Smooth muscle cell of the pulmonary artery (primary cell): ENCODE results near the gene DENND4C. TPM values are rescaled to one million over a fixed set of nuclear protein-coding genes. Genes with fewer than 3 reads are reported as not detected.

ENCODE experiments used
- total RNA-seq: library from RNA; depleted of rRNA; stranded (reverse); fragments of >200 nt; gene quantifications from 2 replicates; pipeline ENCODE4 v1.2.3, GENCODE V29; 2014

DENND4C gene
- total RNA-seq, result 44.4 and 64.9 TPM in 2 replicates

DNA sequence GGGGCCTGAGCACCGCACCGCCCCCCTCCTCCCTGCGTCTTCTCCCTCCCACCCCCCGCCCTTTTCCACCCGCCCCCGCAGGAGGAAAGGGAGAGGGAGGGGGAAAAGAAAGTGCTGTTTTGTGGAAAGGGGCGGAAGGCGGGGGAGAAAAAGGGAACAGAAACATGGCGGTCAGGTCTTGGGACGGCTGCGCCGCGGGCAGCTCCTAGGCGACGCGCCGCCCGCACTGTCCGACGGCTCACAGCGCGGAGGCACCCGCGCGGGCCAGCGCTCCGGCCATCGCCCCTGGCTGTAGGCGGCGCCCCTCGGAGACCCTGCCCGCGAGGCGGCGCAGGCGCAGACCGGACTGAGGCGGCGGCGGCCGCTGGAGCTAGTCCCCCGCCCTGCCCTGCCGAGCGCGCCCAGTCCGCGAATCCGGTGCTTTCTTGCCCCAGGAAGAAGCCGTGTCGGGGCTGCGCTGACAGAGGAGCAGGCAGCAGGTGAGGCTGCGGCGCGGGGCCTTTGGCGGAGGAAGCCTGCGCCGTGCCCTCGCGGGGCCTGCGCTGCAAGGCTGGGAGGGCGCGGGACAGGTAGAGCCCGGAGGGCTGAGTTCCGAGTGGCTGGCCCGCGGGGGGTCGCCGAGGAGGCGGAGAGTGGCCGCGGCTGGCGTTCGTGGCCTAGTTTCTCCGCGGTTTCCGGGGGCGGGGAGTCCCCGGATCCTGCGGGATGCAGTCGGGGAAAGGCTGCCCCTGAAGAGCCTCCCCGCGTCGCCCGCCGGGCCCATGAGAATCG lies at the start of gene DENND4C:
Gene DENND4C, plus strand, starts transcription at position 339 of the 771 bp plus-strand sequence. CDS start 45,482 bp downstream, outside the sequence.

DNA sequence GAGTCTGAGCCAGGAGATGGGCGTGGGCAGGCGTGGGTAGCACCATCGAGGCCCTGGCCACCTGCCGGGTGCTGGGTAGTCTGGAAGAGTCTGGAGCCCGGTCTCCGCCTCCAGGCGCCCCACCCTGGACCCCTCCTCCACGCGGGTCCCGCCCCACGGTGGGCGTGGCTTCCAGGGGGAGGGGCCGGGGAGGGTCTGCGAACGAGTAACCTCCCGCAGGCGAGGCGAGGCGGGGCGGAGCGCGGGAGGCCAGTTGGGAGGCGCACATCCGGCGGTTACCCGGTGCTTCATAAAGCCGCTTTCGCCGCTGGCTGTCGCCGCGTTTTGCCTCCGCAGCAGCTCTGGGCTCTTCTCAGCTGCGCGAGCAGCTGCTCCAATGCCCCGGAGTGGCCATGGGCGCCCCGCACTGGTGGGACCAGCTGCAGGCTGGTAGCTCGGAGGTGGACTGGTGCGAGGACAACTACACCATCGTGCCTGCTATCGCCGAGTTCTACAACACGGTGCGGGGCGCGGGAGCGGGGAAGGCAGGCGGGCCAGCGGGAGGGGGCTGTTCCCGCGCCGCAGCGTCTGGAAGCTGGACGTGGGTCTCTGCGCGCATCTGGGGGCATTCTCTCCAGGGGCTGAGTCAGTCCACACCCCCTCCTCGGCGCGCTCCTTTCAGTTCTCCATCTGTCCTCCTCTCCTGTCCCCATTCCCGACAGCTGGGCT lies 178.4 kb downstream of the DENND4C start, which contains the start of gene ACER2:
Gene ACER2, plus strand, starts transcription at position 317 of the 708 bp plus-strand sequence. Its CDS starts 76 bp downstream, at position 393.

Other genes with a start within 250 kb of the DENND4C start
- under 0.01 TPM in 1 of 2 replicates, not detected in the other for gene SAXO1, start 197.5 kb upstream of the DENND4C start, total RNA-seq
- gene RRAGA, start 181.3 kb upstream of the DENND4C start, total RNA-seq, result 56.3 and 82.4 TPM in 2 replicates
- gene HAUS6, start 127.8 kb upstream of the DENND4C start, total RNA-seq, result 10.3 and 10.9 TPM in 2 replicates
- 105 and 288 TPM in 2 replicates for gene PLIN2, start 103.2 kb upstream of the DENND4C start, total RNA-seq
- gene RPS6, start 149.5 kb downstream of the DENND4C start, total RNA-seq, result 1,220 and 1,479 TPM in 2 replicates
- 4.3 and 7.3 TPM in 2 replicates for gene ACER2, start 178.3 kb downstream of the DENND4C start, total RNA-seq